Epithelial cell of proximal tubule (primary cell): ENCODE data around the gene APOL2. TPM values are rescaled to one million over a fixed set of nuclear protein-coding genes. Genes with fewer than 3 reads are reported as not detected.

Experiments used
- DNase-seq: peaks from one replicate; pipeline ENCODE4 v3.0.0-alpha.2; 2011; ENCODE audit warnings: low read depth
- H3K4me3 ChIP-seq: 2 replicates; pipeline ENCODE4 v1.5.1; 2011; ENCODE audit warnings: low read depth, mild to moderate bottlenecking, low read length
- total RNA-seq: library from RNA; depleted of rRNA; stranded (reverse); fragments of >200 nt; gene quantifications from 2 replicates; pipeline ENCODE4 v1.2.3, GENCODE V29; 2015
- TF ChIP-seq, protein P1 (sequence below): conservative IDR thresholded peaks from 2 replicates; pipeline ENCODE4 v1.5.1; 2012; ENCODE audit warnings: low read depth, mild to moderate bottlenecking, low read length

APOL2 gene
- total RNA-seq, 1 donor from 2014 or later = 22.8 TPM

DNA sequence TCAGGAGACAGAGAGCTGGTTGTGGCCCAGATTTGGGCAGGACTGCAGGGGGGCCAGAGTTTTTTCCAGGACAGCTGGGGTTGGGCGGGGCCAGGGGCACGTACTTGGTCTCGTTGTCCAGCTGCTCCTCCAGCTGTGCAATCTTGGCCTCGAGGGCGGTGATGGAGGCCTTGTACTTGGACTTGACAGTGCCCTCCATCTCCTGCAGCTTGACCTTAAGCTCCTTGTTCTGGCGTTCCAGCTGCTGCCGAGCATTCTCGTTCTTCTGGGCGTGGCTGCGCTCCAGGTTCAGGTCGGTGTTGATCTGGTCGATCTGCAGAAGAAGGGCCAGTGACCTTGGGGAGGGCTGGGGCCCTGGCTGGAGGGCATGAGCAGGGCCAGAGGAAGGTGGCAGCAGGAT, 45.7 kb upstream of the APOL2 start:
- H3K4me3 ChIP-seq = no peak overlapping the region
- TF ChIP-seq, protein P1, sequence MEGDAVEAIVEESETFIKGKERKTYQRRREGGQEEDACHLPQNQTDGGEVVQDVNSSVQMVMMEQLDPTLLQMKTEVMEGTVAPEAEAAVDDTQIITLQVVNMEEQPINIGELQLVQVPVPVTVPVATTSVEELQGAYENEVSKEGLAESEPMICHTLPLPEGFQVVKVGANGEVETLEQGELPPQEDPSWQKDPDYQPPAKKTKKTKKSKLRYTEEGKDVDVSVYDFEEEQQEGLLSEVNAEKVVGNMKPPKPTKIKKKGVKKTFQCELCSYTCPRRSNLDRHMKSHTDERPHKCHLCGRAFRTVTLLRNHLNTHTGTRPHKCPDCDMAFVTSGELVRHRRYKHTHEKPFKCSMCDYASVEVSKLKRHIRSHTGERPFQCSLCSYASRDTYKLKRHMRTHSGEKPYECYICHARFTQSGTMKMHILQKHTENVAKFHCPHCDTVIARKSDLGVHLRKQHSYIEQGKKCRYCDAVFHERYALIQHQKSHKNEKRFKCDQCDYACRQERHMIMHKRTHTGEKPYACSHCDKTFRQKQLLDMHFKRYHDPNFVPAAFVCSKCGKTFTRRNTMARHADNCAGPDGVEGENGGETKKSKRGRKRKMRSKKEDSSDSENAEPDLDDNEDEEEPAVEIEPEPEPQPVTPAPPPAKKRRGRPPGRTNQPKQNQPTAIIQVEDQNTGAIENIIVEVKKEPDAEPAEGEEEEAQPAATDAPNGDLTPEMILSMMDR = no peak
- no peak for DNase-seq

DNA sequence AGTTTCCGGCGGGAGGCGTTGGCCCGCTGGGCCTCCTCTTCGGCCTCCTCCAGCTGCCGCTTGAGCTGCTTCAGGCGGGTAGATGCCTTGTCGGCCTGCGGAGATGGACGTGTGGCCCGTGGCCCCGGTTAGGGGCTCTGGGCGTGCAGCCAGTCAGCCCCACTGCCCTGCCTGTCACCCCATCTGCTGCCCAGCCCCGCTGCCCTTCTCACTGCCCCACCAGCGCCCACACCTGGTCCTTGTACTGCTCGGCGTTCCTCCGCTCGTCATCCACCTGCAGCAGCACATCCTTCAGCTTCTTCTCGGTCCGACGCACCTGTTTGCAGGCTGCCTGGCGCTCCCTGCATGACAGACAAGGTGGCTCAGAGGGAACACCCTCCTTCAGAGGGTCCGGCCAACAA, 44.8 kb upstream of the APOL2 start:
- DNase-seq = no peak
- TF ChIP-seq, protein P1 = no peak
- no peak overlapping the region for H3K4me3 ChIP-seq

DNA sequence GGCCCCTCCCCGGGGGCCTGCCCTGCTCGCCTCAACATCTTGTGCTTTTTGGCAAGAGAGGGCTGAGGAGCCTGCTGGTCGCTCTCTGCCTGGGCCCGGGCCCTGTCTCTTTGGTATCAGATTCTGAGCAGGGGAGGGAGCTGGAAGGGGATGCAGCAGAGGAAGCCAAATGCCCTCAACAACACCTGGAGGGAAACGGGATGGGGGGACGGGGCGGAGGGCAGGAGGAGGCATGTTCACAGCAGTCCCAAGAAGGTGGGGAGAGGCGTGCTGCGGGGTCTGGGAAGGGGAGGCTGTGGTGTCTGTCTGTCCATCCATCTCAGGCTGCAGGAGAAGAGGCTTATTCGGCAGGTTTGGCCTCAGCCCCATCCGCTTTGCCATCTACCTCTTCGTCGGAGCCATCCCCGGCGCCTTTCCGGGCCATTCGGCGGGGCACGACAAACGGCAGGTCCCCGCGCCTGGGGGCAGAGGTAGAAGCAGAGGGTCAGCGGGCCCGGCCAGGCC, 43.1 kb upstream of the APOL2 start:
- TF ChIP-seq, protein P1 = no peak
- H3K4me3 ChIP-seq = no peak overlapping the region

DNA sequence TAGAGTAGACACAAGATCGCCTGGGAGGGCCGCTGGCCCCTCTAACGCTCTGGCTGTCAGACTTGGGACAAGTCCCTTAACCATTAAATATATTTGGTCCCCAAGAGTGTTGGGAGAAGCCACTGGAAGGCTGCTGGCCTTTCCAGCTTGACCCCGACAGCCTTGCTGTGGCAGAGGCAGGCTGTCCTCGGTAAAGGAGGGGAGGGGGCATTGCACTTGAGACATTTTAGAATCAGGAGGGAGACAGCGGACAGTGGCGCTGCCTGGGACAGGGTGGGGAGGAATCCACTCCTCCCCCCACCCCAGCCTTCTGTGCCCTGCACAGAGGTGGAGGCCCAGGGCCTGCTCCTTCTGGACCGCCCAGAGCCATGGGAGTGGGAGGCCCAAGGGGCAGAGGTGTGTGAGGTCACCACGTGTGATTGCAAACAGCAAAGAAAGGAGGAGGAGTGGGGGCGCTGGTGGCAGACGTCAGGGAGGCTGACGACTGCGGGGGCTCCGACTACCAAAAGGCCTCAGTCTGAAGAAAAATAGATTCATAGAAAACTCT, 42.5 kb upstream of the APOL2 start:
- DNase-seq = no peak
- TF ChIP-seq, protein P1 = no peak
- no peak overlapping the region for H3K4me3 ChIP-seq

More for the DNA sequence above, 43.1 kb upstream of the APOL2 start:
- no peak for DNase-seq

DNA sequence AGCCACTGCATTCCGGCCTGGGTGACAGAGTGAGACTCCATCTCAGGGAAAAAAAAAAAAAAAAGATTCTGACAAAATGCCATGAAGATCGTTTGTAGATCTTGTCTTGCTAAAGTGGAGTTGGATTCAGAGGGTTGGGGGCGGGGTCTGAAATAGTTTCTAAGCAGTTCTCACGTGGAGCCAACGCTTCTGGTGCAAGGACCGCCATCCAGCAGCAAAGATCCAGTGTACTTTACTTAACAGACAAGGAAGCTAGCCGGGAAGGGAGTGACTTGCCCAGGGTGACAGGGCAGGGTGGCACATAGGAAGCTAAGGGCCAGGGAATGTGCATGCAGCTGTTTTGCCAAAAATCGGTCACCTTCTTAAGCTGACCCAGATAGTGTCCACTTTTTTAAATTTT, 41.1 kb upstream of the APOL2 start:
- no peak for DNase-seq
- TF ChIP-seq, protein P1 = no peak
- H3K4me3 ChIP-seq = no peak overlapping the region

DNA sequence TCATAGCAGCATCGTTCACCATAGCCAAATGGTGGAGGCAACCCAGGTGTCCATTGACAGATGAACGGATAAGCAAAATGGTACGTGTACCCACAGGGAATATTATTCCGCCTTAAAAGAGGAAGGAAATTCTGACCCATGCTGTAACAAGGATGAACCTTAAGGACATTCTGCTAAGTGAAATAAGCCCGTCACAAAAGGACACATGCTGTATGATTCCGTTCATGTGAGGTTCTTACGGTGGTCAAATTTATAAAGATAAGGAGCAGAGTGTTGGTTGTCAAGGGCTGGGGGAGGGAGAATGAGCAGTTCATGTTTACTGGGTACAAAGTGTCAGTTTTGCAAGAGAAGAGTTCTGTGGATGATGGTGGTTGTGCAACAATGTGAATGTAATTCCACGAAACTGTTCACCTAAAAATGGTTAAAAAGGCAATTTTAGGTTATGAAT, 39.9 kb upstream of the APOL2 start:
- TF ChIP-seq, protein P1 = no peak
- H3K4me3 ChIP-seq = no peak overlapping the region
- DNase-seq = no peak

DNA sequence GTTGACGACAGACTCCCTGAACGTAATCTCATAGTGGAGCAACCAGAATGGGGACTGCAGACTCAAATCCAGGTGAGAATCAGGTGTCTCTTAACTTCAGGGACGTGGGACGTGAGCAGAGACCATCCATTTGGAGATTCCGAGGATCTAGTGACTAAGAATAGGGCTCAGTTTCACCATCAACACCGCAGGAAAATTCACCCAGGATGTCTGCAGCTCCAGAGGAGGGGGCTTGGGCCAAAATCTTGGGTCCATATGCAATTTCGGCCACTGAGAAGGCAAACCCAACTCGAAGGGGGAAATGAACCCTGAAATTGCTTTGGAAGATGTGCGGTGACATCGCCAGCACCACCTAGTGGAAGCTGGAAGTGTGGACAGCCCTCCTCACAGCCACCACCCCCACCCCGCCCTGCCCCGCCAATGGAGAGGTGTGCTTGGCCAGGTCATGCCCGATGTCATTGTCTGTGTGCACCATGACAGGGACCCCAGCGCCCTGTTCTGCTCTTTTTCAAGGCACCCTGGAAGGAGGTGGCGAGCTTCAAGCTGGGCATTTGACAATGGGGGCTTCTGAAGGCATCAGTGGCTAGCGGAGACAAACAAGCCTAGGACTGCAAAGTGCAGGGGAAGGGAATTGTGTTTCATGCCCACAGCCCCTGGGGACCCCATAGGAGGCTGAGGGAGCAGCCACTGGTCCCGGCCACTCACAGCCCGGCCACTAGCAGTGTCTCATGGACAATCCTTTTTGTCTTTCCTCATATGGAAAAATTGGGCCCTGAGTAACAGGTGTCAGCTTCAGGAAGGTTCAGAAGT, 38.4 kb upstream of the APOL2 start:
- DNase-seq = no peak
- no peak overlapping the region for H3K4me3 ChIP-seq
- TF ChIP-seq, protein P1 = peak; percentile 73
